CD4-positive, alpha-beta T cell treated with Interferon gamma for 1 hour (primary cell): Measurements from ENCODE around the gene SEZ6L2.
"Not testable (repeated sequence)": the region's sequence is repeated elsewhere in the genome, so short reads cannot be mapped to it uniquely, and the experiment has no call there.

Experiments
- DNase-seq: peaks from one replicate; pipeline ENCODE4 v3.0.0-alpha.2; 2020

SEZ6L2 gene

DNA sequence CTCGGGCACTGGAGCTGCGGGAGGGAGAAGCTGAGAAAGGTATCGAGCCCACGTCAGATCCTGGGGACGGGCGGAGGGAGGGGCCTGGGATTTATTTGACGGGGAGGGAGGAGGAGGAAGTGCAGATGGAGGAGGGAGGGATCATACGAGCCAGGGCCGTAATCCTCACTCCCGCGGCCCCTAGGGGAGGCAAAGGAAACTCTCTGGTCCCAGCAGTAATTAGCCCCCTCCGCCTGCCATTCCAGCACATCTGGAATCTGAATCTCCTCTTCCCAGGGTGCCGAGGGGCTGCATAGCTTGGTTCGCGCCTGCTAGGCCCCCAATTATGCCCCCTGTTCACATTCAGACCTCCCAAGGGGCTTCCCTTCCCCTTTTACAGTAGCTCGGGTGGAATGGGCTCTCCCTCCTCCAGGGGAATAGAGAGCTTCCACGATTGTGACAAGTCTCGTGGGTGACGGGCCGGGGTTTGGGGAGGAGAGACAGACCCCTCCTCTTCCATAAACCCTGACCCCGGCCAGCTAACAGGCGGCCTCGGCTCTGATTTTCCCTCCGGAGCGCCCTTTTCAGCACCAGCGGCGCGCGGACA is at the start of gene SEZ6L2:
TSS of gene SEZ6L2 (minus strand) at position 35 of the 586 bp plus-strand sequence. CDS start 531 bp downstream, outside the sequence.
- DNase-seq: no peak

DNA sequence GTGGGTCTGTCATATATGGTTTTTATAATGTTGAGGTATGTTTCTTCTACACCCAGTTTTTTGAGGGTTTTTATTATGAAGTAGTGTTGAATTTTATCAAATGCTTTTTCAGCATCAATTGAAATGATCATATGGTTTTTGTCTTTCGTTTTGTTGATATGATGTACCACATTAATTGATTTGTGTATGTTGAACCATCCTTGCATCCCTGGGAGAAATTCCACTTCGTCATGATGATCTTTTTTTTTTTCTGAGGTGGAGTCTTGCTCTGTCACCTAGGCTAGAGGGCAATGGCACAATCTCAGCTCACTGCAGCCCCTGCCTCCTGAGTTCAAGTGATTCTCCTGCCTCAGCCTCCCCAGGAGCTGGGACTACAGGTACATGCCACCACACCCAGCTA is 48.5 kb upstream of the SEZ6L2 start:
- no peak for DNase-seq

DNA sequence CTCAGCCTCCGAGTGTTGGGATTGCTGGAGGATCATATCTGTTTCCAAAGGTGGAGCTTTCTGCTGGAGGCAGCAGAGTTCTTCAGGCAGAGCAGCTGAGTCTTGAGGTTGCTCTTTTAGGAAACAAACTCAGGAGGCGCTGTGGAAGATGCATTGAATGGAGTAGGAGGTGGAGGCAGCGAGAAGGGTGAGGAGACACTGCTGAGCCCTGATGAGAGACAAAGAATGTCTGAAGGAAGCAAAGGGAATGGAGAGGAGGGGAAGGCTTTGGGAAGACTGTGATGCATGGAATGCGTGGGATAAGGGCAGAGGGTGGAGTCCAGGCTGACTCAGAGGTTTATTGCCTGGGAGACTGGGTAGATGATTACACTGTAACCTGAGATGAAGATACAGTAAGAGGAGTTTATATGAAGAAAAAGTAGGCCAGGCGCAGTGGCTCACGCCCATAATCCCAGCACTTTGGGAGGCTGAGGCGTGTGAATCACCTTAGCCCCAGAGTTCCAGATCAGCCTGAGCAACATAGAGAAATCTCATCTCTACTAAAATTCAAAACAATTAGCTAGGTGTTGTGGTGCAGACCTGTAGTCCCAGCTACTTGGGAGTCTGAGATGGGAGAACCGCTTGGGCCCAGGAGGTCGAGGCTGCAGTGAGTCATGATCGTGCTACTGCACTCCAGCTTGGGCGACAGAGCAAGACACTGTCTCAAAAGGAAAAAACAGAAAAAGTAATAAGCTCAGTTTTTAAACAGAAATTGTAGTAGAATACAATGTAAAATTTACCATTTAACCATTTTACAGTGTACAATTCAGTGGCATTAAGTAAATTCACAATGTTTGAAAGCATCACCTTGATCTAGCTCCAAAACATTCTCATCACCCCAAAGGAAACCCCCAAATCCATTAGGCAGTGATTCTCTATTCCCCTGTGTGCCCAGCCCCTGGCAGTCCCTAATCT is 44.8 kb upstream of the SEZ6L2 start:
- DNase-seq: no peak

DNA sequence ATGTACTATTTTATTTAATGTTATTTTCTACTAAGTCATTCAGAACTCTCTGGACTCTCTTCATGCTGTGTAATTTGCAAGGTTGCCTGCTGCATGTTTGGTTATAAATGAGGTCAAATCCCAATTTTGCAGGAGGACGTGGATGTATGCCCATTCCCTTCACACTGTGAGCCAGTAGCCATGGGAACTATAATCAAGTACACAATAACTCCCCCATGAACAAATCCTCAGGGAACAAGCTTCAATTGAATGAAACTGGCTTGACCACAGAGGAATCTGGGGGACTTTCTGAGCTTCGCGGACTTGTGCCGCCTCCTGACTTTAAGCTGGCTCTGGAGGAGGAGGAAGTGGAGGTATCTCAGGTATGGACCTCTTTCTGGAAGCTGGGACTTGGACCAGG is 41.3 kb upstream of the SEZ6L2 start:
- DNase-seq: no peak

DNA sequence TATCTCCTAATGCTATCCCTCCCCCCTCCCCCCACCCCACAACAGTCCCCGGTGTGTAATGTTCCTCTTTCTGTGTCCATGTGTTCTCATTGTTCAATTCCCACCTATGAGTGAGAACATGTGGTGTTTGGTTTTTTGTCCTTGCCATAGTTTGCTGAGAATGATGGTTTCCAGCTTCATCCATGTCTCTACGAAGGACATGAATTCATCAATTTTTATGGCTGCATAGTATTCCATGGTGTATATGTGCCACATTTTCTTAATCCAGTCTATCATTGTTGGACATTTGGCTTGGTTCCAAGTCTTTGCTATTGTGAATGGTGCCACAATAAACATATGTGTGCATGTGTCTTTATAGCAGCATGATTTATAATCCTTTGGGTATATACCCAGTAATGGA is 32.4 kb upstream of the SEZ6L2 start:
- not testable (repeated sequence) for DNase-seq

DNA sequence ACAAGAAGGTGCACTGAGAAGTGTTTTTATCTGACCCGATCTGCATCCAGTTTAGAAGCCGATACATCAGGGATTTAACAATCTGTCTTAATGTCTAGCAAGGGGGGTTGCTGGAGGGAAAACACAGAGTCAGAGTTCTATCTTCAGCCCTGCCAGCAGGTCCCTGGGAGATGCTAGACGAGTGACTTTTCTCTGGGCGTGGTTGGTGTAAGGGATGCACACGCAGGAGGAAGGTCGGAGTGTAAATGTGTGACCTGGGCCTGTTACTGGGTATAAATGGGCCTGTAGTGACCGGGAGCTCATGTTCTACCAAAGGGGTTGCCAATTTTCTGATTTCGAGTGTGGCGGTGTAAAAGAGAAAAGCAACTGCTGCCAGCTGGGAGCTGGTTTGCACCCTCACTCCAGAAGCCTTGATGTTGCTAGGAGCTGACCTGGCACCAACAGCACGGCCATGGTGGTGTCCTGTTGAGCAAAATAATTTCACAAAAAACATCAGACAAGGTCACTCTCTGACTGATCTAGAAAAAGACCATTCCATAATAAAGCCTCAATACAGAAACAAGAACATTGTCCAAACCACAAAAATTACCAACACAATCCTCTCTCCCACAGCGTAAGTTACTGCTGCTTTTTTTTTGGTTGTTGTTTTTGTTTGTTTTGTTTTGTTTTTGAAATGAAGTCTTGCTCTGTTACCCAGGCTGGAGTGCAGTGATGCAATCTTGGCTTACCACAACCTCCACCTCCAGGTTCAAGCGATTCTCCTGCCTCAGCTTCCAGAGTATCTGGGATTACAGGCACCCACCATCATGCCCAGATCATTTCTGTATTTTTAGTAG is 27.9 kb upstream of the SEZ6L2 start:
- DNase-seq: no peak

DNA sequence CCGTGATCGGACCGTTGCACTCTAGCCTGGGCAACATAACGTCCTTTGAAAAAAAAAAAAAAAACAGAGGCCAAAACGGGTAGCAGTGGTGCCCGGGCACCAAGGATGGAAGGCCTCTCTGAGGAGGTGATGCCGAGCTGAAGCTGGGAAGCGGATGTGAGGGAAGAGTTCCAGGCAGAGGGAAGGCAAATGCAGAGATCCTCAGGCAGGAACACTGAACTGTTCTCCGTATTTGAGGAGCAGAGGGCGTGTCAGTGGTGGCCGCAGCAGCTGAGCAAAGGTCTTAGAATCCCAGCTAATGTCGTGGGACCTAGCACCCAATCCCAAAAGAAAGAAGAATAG is 27.3 kb upstream of the SEZ6L2 start:
- no peak for DNase-seq

DNA sequence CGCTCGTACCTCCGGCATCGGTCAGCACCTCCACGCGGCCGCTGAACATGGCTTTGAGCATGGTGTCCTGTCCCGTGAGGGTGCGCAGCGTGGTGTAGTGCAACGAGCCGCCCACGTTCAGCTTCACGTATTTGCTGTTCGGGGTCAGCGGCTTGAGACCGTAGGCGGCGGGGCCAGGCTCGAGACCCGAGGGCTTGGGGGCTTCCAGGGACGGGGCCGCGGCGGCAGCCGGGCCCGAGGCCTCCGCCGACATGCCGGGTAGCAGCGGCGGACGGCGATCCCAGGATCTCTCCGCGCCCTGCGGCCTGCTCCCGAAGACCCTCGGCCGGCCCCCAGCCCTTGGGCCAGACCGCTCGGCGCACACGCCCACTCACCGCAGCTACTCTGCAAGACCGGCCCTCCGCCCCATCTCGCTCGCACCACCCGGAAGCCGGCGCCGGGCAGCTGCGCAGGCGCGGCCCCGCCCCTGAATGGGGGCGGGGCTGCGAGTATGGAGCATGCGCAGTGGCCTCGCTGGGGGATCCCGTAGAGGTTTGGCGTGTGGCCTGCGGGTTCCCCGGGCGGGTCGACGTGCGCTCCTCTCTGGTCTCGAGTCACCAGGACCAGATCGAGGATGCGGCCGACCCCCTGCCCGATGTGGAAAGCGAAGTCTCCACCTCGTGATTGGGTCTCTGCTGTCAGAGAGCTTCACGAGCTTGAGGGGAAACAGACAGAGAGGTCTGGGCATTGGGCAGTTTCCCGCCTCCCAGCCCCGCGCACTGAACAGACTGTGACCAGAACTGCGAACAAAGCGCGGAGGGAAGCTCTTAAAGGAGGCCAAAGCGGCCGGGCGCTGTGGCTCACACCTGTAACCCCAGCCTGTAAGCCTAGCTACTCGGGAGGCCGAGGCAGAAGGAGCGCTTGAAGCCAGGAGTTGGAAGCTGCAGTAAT is 26.7 kb upstream of the SEZ6L2 start, which contains the start of gene KCTD13:
TSS of gene KCTD13 (minus strand) at position 446 of the 930 bp plus-strand sequence. CDS start at position 253, 193 bp downstream.
- DNase-seq: peak; percentile 89

DNA sequence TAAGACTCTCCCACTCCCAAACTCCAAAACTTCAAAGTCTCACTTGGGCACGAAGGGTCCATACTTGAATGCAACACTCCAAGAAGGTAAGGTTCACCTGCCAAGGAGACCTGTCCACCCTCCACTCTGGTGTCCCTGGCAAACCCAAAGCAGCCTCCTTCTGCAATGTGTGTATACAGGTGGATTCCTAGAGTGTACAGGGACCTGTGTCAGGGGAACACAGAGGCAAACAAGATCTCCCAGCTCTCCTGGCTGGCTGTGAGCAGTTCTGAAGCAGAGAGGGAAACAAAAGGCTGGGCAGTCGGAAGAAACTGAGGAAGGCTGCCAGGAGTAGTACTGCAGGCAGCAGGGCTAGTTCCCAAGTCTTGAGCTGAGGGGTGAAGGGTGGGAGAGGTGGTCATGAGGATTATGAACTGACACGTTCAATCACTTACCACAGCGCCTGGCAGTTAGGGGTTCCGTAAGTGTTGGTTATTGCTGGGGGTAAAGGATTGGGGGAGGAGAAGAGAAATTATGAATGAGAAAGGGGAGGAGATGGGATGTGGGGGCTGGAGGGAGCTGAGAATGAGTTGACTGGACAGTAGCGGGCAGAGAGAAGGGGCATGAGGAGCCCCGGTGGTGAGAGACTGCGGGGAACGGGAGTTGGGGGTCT is 25.9 kb upstream of the SEZ6L2 start:
- DNase-seq: no peak

DNA sequence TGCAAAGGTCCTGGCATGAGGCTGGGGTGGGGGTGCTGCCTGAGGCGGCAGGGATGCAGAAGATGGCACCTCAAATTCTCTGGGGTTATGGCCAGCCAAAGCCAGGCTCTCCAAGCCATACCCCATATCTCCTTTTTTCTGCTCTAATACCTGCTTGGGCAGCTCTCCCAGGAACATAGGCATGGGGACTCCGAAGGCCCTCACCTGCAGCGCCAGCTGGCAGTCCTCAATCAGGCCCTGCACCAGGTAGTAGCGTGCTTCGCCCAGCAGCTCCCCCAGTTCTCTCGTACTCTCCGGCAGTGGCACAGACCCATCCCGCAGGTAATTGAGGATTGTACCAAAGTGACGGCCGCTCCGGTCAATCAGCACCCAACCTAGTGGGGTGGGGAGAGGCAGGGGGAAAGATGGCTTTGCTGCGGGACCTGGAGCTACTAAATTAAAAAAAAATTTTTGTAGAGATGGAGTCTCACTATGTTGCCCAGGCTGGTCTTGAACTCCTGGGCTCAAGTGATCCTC is 23.7 kb upstream of the SEZ6L2 start:
- no peak for DNase-seq

DNA sequence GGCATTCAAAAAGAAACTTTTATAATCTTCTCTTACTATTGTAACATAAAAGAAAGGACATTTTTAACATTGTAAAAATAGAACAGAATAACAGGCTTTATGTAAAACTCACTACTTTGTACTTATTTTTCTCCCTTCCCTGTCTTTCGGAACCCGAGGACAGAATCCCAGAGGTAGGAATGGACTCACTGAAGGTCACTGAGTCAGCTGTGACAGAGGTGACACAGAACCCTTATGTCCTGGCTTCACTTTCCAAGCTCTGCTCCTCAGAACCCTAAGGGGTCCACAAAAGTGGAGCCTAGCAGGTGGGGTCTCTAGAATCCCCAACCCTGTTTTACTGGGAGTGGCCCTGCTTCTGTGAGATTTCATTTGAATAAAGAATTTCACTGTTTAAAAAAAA is 23.0 kb upstream of the SEZ6L2 start:
- DNase-seq: no peak

DNA sequence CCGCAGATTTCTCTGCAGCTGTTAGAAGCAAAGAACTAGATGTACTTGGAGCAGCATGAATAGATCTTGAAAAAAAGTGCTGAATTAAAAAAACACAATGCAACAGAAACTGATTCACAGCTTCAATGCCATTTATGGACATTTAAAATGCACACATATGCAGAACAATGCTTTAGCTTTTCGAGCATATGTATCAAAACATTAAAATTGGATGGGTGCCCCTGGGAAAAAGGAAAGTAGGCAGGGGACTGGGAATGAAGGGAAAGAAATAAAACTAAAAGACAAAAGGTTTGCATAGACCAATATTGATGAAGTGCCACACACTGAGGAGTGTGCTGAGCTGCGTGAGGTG is 21.7 kb upstream of the SEZ6L2 start:
- DNase-seq: no peak

DNA sequence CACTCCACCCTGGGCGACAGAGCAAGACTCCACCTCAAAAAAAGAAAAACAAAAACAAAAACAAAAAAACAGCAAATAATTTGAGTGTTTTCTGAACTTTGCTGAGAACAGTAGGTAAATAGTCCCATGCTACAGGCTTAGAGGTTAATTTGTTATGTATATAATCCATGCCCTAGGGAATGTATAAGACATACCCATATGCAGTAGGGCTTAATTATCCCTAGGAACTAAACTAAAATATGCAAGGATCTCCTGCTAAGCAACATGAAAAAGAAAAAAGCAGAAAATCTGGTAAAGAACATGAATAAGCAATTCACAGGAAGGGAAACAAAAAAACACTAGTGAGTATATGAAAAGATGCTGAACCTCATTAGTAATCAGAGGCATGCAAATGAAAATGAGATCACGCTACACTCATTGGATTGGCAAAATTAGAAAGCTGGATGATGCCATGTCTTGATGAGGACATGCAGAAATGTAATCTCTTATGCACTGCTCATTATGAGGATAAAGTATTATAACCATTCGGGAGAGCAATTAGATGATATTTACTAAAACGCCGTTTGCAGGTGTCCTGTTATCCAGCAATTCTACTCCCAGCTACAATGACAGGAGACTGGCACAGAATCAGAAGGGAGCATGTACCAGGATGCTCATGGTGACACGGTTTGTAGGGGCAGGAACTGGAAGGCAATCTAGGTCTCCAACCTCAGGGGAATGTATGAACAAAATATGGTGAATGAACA is 21.1 kb upstream of the SEZ6L2 start:
- no peak for DNase-seq

DNA sequence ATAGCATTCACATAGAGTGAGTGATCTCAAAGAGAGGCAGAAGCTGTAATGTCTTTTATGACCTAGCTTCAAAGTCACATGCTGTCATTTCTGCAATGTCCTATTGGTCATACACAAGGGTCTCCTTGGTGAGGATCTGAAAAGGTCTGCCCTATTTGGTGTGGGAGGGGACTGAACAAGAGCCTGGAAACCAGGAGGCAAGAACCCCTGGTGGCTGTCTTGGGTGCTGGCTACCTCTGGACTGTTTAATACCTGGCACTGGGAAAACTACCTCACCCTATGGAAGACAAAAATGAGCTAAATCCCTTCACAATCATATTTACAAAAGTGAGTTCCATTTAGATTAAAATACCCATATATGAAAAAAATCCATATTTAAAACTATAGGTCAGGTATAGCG is 17.6 kb upstream of the SEZ6L2 start:
- no peak for DNase-seq

DNA sequence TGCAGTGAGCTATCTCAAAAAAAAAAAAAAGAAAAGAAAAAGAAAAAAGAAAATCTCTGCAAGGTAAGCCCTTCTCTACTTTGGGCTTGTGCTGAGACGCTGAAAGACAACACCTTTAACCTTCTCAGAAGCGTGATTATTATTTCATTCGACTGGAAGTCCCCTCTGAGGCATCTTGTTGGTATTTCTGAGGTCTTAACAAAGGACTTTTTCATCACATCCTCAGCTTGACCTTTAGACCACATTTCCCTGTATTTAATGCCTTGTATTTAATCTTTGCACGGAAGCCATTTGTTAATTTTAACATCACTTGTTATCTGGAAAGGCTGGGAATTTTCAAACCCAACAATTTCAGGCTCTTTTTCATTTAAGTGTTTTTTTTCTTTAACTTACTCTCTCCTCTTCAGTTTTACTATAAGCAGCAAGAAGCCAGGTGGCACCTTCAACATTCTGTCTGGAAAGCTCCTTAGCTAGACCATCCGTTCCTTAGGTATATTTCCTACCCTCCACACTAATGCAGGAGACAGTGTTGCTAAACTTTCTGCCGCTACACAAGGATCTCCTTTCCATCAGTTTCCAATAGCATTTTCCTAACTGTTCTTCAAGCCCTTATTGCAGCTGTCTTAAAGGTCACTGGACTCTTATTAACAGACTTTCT is 16.4 kb upstream of the SEZ6L2 start:
- DNase-seq: no peak

DNA sequence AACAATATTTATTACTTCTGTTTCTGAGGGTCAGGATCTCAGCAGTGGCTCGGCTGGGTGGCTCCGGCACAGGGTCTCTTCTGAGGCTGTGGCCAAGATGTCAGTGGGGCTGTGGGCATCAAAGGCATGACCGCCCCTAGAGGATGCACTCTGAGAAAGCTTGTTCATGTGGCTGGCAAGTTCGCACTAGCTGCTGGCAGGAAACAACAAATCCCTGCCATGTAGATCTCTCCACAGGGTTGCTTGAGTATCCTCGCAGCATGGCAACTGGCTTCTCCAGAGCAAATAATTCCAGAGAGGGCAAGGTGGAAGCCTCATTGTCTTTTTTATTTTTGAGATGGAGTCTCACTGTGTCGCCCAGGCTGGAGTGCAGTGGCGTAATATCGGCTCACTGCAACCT is 14.2 kb upstream of the SEZ6L2 start:
- no peak for DNase-seq

DNA sequence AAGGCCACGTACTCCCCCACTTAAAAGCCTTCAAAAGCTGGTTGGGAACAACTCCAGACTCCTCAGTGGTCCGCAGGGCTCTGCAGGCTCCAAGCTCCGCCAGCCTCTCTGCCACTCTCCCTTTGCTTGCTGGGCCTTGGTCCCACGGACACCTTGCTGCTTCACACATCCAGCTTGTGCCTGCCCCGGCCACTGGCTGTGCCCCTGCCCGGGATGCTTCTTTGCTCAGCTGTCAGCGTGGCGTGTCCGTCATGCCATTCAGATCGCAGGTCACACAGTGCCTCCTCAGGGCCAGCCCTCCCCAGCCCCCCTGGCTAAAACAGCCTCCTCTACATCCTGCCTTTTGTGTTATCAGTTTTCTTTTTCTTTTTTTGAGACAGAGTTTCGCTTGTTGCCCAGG is 12.7 kb upstream of the SEZ6L2 start:
- DNase-seq: no peak

DNA sequence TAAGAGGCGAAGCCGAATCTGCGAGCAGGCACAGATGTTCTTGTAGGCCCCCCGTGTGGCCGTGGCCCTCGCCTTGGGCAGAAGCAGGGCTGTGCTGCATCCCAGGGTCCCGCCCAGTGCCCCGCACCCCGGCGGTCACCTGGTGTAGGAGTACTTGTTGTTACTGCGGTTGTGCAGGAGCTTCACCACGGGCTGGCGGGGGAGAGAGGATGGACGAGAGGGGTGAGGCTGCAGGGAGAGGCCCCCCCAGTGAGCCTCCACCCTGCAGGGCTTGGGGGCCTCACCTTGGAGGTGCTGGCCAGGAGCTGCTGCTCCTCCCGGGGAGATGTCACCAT is 12.3 kb upstream of the SEZ6L2 start:
- no peak for DNase-seq

DNA sequence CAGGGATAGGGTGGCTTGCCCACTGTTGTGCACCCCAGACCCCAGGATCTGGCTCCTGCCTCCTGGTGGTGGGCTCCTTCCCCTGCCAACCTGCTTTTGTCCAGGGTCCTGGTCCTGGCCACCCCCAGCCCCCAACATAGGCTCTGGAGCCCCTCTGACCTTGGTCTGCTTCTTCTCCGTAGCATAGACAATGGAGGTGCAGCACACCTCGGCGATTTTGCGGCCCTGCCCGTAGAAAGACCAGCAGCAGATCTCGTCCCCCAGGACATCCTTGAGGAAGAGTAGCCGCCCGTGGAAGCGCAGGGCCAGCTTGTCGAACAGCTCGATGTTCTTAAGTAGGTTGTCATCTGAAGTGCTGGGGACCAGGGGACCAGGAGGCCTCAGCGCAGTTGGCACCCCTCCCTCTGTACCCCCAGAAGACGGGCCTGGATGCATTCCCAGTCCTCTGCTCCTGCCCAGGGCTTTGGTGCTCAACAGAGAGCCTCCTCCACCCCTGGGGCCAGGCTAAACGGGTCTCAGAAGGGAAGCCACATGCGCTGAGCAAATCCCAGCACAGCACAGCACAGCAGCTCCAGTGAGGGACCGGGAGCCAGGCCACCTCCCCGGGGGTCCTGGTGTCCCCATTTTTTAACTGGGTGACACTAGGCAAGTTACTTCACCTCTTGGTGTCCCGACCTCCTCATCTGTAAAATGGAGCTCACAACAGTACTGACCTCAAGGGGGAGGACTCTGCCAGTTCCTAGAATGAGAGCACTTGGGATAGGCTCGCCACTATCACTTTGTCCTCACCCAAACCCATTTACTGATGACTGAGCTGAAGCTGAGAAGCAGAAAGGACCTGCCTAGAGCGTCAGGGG is 11.7 kb upstream of the SEZ6L2 start:
- DNase-seq: no peak
